ENCODE data around the gene CERS2. TPM values are rescaled to one million over a fixed set of nuclear protein-coding genes. Genes with fewer than 3 reads are reported as not detected.

Gene CERS2
- total and polyA plus RNA-seq, 2 of the 13 experiments (the other 11 are each of a cell fraction or from before 2014, with no cell fraction given) = 269 to 298 TPM

GRCh38 chr1:150971583-150972416, 2.8 kb downstream of the CERS2 start (continued):
- TF ChIP-seq GFI1 (CRISPR knock-in tag; IDR thresholded peaks at IDR 0.05; ENCODE audit: borderline replicate concordance) (peak; percentile 76), NBN (conservative IDR thresholded peaks at IDR 0.05) (no peak), ZNF570 (CRISPR knock-in tag; IDR thresholded peaks at IDR 0.05; ENCODE audit: borderline replicate concordance) (no peak), SNAPC5 (CRISPR knock-in tag; IDR thresholded peaks at IDR 0.05; ENCODE audit: borderline replicate concordance) (no peak), ZNF207 (IDR thresholded peaks at IDR 0.05; ENCODE audit: borderline replicate concordance) (no peak), ZNF496 (CRISPR knock-in tag; IDR thresholded peaks at IDR 0.05; ENCODE audit: insufficient replicate concordance) (no peak), NFIC (IDR thresholded peaks at IDR 0.05; ENCODE audit: low read length) (peak; percentile 19), ZBTB46 (CRISPR knock-in tag; IDR thresholded peaks at IDR 0.05; ENCODE audit: borderline replicate concordance) (0 out of 2 replicates have a peak, but pooled peaks have one; percentile 27), SNAPC2 (CRISPR knock-in tag; IDR thresholded peaks at IDR 0.05) (no peak)
- TF ChIP-seq, protein P1, sequence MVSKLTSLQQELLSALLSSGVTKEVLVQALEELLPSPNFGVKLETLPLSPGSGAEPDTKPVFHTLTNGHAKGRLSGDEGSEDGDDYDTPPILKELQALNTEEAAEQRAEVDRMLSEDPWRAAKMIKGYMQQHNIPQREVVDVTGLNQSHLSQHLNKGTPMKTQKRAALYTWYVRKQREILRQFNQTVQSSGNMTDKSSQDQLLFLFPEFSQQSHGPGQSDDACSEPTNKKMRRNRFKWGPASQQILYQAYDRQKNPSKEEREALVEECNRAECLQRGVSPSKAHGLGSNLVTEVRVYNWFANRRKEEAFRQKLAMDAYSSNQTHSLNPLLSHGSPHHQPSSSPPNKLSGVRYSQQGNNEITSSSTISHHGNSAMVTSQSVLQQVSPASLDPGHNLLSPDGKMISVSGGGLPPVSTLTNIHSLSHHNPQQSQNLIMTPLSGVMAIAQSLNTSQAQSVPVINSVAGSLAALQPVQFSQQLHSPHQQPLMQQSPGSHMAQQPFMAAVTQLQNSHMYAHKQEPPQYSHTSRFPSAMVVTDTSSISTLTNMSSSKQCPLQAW (CRISPR knock-in tag; IDR thresholded peaks at IDR 0.05) = no peak
- TF ChIP-seq, protein P2, sequence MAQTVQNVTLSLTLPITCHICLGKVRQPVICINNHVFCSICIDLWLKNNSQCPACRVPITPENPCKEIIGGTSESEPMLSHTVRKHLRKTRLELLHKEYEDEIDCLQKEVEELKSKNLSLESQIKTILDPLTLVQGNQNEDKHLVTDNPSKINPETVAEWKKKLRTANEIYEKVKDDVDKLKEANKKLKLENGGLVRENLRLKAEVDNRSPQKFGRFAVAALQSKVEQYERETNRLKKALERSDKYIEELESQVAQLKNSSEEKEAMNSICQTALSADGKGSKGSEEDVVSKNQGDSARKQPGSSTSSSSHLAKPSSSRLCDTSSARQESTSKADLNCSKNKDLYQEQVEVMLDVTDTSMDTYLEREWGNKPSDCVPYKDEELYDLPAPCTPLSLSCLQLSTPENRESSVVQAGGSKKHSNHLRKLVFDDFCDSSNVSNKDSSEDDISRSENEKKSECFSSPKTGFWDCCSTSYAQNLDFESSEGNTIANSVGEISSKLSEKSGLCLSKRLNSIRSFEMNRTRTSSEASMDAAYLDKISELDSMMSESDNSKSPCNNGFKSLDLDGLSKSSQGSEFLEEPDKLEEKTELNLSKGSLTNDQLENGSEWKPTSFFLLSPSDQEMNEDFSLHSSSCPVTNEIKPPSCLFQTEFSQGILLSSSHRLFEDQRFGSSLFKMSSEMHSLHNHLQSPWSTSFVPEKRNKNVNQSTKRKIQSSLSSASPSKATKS (CRISPR knock-in tag; IDR thresholded peaks at IDR 0.05) = no peak
